ENCODE results near the gene CAMTA1. TPM values are rescaled to one million over a fixed set of nuclear protein-coding genes. Genes with fewer than 3 reads are reported as not detected.
A peak's percentile ranks its signal among the peaks of the same experiment; 100 is the strongest.

The CAMTA1 gene
- total RNA-seq, 4 donors from 2014 or later, result 57.4 to 88.3 (median 62.1) TPM

- no peak for DNase-seq
- Histone ChIP-seq H3K27me3 (no peaks in the 10 kb centered on the region), H3K27ac (no peak overlapping the region), H3K36me3 (no peaks in the 10 kb centered on the region), H3K4me1 (peaks cover 0 to 18% (median 1%) of the 10 kb centered on the region in 4 donors), H3K9me3 (no peaks in the 10 kb centered on the region), H3K4me3 (no peak overlapping the region)
- TF ChIP-seq POLR2A (IDR thresholded peaks at IDR 0.05), result no peak
- TF ChIP-seq, protein P1, sequence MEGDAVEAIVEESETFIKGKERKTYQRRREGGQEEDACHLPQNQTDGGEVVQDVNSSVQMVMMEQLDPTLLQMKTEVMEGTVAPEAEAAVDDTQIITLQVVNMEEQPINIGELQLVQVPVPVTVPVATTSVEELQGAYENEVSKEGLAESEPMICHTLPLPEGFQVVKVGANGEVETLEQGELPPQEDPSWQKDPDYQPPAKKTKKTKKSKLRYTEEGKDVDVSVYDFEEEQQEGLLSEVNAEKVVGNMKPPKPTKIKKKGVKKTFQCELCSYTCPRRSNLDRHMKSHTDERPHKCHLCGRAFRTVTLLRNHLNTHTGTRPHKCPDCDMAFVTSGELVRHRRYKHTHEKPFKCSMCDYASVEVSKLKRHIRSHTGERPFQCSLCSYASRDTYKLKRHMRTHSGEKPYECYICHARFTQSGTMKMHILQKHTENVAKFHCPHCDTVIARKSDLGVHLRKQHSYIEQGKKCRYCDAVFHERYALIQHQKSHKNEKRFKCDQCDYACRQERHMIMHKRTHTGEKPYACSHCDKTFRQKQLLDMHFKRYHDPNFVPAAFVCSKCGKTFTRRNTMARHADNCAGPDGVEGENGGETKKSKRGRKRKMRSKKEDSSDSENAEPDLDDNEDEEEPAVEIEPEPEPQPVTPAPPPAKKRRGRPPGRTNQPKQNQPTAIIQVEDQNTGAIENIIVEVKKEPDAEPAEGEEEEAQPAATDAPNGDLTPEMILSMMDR (IDR thresholded peaks at IDR 0.05), result no peak
Observed at GRCh38 chr1:7554385-7555235, 769.4 kb downstream of the CAMTA1 start.

DNA sequence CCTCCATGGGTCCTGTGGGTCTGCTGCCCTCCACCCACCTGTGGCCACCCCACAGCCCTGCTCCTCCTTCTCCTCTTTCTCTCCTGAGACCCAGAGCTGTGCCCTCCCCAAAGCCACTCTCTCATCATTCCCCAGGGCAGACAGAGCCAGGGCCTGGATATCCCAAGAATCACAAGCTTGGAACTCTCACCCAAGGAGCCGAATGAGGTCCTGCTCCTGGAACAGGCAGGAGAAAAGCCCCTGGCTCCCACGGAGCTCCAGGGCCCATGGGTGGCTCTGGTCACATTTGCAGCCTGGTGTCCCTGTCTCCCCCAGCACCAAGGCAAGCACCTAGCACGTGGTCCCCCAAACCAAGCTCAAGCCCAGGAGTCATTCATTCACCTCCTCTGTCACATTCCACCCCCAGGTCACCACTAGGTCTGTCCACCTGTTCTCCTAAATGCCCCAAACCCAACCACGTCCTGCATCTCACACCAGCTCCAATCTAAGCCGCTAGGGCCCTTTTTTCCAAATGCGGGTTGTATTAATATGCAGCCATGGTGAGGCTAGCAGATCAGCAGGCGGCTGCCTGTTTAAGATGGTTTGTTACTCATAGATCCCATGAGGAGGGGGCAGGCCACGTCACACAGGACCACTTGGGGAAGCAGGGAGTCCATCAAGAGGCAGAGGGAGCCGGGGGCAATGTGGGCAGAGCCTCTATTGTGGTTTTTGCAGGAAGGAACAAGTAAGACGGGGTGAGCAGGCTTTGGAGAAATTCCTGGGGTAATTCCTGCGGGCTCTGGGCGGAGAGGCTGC lies 770.3 kb downstream of the CAMTA1 start:
- no peak for DNase-seq
- Histone ChIP-seq H3K4me3 (no peak overlapping the region), H3K36me3 (no peaks in the 10 kb centered on the region), H3K27me3 (no peaks in the 10 kb centered on the region), H3K27ac (no peak overlapping the region), H3K9me3 (no peaks in the 10 kb centered on the region), H3K4me1 (peaks cover 0 to 8% (median 0%) of the 10 kb centered on the region in 4 donors)
- TF ChIP-seq POLR2A (IDR thresholded peaks at IDR 0.05), result no peak
- TF ChIP-seq, protein P1 (IDR thresholded peaks at IDR 0.05), result no peak

GRCh38 chr1:7557301-7557891 lies 772.1 kb downstream of the CAMTA1 start:
- no peak overlapping the region for H3K4me3 ChIP-seq
- no peaks in the 10 kb centered on the region for H3K4me1 ChIP-seq
- H3K27me3 ChIP-seq, result no peaks in the 10 kb centered on the region
- no peaks in the 10 kb centered on the region for H3K36me3 ChIP-seq
- no peak overlapping the region for H3K27ac ChIP-seq
- TF ChIP-seq, protein P1 (IDR thresholded peaks at IDR 0.05), result no peak
- no peak for TF ChIP-seq POLR2A (IDR thresholded peaks at IDR 0.05)
- no peaks in the 10 kb centered on the region for H3K9me3 ChIP-seq
- peak in 1 of 3 donors; percentile 25 for DNase-seq

DNA sequence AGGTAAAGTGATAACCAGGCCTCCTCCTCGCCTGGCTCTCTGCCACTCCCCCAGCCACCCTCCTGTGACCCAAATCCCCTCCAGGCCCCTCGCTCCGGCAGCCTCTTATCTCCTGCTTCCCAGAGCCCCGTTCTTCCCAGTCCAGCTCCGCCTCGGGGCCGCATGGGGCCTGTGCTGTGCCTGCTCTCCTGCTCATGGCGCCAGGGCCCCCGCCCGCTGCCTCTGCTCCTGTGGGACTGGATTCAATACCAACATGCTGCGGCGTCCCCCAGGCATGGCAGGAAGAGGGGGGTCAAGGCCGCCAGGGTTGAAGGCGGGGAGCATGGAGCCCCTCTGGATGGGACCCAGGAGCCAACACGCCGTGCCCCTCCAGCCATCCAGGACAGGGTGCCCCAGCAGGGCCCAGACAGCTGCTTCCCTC lies 772.8 kb downstream of the CAMTA1 start:
- no peaks in the 10 kb centered on the region for H3K9me3 ChIP-seq
- no peaks in the 10 kb centered on the region for H3K27me3 ChIP-seq
- H3K36me3 ChIP-seq, result no peaks in the 10 kb centered on the region
- no peak overlapping the region for H3K27ac ChIP-seq
- no peaks in the 10 kb centered on the region for H3K4me1 ChIP-seq
- H3K4me3 ChIP-seq, result no peak overlapping the region
- TF ChIP-seq, protein P1 (IDR thresholded peaks at IDR 0.05), result no peak
- TF ChIP-seq POLR2A (IDR thresholded peaks at IDR 0.05), result no peak
- DNase-seq, result peak in 1 of 3 donors; percentile 45

- Histone ChIP-seq H3K4me3 (no peak overlapping the region), H3K4me1 (no peaks in the 10 kb centered on the region), H3K36me3 (no peaks in the 10 kb centered on the region), H3K27me3 (no peaks in the 10 kb centered on the region), H3K27ac (no peak overlapping the region), H3K9me3 (no peaks in the 10 kb centered on the region)
- DNase-seq, result peak in 1 of 3 donors; percentile 23
- TF ChIP-seq POLR2A (IDR thresholded peaks at IDR 0.05), result no peak
- TF ChIP-seq, protein P1 (IDR thresholded peaks at IDR 0.05), result no peak
Observed at GRCh38 chr1:7558481-7558880, 773.2 kb downstream of the CAMTA1 start.
